ENCODE measurements around the gene AGAP1.

Gene AGAP1

DNA sequence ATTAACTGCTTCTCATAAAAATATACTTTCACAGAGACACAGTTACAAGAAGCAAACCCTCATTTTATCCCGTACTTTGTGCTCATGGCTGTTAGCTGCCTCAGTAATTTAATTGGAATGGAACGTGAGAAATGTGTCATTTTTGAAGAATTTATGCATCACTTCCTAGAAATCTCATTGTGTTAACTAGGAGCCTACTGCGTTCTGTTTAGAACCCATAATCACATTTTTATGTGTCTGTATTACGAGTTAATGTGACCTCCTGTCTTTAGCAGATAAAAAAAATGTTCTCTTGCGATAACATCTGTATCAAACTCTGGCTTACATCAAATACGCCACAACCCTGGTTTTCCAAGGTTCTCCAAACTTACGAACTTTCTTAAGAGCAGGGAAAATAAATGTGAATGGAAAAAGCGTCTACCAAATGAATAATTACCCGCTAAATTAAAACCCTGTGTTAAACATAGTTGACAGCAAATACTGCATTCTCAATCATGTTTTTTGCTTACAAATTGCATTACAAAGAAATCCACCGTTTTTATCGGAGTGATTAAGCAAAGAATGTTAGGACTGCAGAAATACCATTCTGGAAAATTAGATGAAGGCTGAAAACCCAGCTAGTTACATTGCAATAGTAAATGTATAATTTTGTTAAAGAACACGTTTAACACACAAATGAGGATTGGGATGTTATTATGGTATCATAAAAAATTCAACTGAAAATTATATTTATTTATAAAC lies 686.4 kb downstream of the AGAP1 start:
- Histone ChIP-seq H3K4me3 (ENCODE audit: low read length in 2 of 2) (no peak overlapping the region), H3K9me3 (ENCODE audit: control insufficient read depth in 2 of 2, low read length in 2 of 2) (peaks cover 0 to 2% of the 10 kb centered on the region in 2 donors), H3K4me1 (ENCODE audit: control insufficient read depth in 2 of 2, insufficient read depth in 2 of 2, low read length in 2 of 2) (peaks cover 3 to 6% of the 10 kb centered on the region in 2 donors), H3K27me3 (ENCODE audit: control insufficient read depth in 2 of 2, insufficient read depth in 2 of 2, low read length in 2 of 2) (peaks cover 35 to 38% of the 10 kb centered on the region in 2 donors), H3K36me3 (ENCODE audit: control insufficient read depth in 2 of 2, insufficient read depth in 2 of 2, low read length in 2 of 2) (no peaks in the 10 kb centered on the region), H3K27ac (ENCODE audit: low read depth in 2 of 2, low read length in 2 of 2) (no peak overlapping the region), H3K9ac (ENCODE audit: low read depth in 1 of 2, low read length in 2 of 2) (no peak overlapping the region)

DNA sequence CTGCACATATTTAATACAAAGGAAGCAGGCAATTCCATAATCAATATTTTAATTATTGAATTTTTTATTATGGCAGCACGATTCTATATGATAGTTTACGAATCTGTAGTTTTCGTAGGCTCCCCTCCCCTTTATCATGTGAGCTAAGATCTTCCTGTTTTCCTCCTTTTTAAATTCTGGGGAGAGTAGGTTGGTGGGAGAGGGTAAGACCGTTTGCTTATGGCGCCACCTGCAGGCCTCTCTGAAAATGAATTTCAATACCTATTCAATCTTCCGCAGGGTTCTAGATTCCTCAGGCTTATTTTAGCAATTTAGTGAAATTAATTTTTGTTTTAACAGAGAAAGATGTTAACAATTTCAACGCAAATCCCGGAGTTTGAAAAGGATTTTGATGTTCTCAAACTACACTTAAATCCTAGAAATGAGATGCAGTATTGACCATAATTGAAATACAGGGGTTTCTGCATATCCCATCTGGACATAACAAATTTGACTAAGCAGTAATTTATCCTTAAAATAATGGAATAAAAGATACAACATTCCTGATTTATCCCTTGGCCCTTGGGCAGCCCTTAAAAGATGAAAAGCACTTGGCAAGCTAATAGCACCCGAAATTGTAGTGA lies 687.1 kb downstream of the AGAP1 start:
- H3K27me3 ChIP-seq (ENCODE audit: control insufficient read depth in 2 of 2, insufficient read depth in 2 of 2, low read length in 2 of 2), result peaks cover 32% of the 10 kb centered on the region in 2 donors
- H3K36me3 ChIP-seq (ENCODE audit: control insufficient read depth in 2 of 2, insufficient read depth in 2 of 2, low read length in 2 of 2), result no peaks in the 10 kb centered on the region
- peaks cover 3 to 6% of the 10 kb centered on the region in 2 donors for H3K4me1 ChIP-seq (ENCODE audit: control insufficient read depth in 2 of 2, insufficient read depth in 2 of 2, low read length in 2 of 2)
- H3K9me3 ChIP-seq (ENCODE audit: control insufficient read depth in 2 of 2, low read length in 2 of 2), result peaks cover 0 to 2% of the 10 kb centered on the region in 2 donors
- no peak overlapping the region for H3K27ac ChIP-seq (ENCODE audit: low read depth in 2 of 2, low read length in 2 of 2)
- H3K4me3 ChIP-seq (ENCODE audit: low read length in 2 of 2), result no peak overlapping the region
- H3K9ac ChIP-seq (ENCODE audit: low read depth in 1 of 2, low read length in 2 of 2), result no peak overlapping the region

Data from mucosa of rectum (tissue), 2 donors.